SK-N-SH (cell line): Measurements from ENCODE around the gene PPM1F. TPM values are rescaled to one million over a fixed set of nuclear protein-coding genes. Genes with fewer than 3 reads are reported as not detected.
"Not testable (repeated sequence)": the region's sequence is repeated elsewhere in the genome, so short reads cannot be mapped to it uniquely, and the experiment has no call there.

Source experiments
- CTCF ChIA-PET: fragments of 300-600, 350-600 bp; formaldehyde crosslinking; extraction: SDS; loops from one replicate; lab custom pipeline; 2021; lab: Yijun Ruan, JAX
- POLR2A ChIA-PET: fragments of 350-600 bp; sonication (Branson Sonifier 250); formaldehyde crosslinking; extraction: SDS; loops from one replicate; lab custom pipeline; 2020; ENCODE audit warnings: antibody characterized with exemption, inconsistent platforms; lab: Yijun Ruan, JAX
- DNase-seq: peaks from one replicate; pipeline ENCODE4 v3.0.0; 2012
- H2AFZ ChIP-seq: fragments of 200-600 bp; sonication (generic); 2 replicates; pipeline ENCODE4 v1.8.1; 2016; ENCODE audit warnings: antibody characterized with exemption, mild to moderate bottlenecking, low read depth
- H3F3A ChIP-seq: fragments of 200-600 bp; sonication (generic); replicated peaks from 2 replicates; pipeline ENCODE3; 2016; ENCODE audit warnings: antibody characterized with exemption, mild to moderate bottlenecking; ENCODE audit not compliant: insufficient read depth
- H3K27ac ChIP-seq, 2 experiments: fragments of 200-500 bp in 1 of 2; fragments of 200-600 bp in 1 of 2; sonication (Bioruptor generic) in 1 of 2; sonication (generic), shearing (Covaris generic) in 1 of 2; 2 replicates each; pipeline versions ENCODE4 v1.5.1 to v1.6.1; 2014 to 2016; ENCODE audit warnings: low read depth in 2 of 2, inconsistent platforms in 1 of 2, low read length in 1 of 2, mild to moderate bottlenecking in 1 of 2, mixed read lengths in 1 of 2
- H3K27me3 ChIP-seq: fragments of 200-600 bp; sonication (generic), shearing (Covaris generic); 2 replicates; pipeline ENCODE4 v1.6.1; 2016; ENCODE audit warnings: mixed run types; ENCODE audit not compliant: insufficient read depth
- H3K36me3 ChIP-seq, 2 experiments: fragments of 200-500 bp in 1 of 2; fragments of 200-600 bp in 1 of 2; sonication (Bioruptor generic) in 1 of 2; sonication (generic) in 1 of 2; replicated peaks in 1 of 2; 2 replicates each; pipeline versions ENCODE3 to v1.5.1; 2014 to 2016; ENCODE audit warnings: low read length in 1 of 2, mild to moderate bottlenecking in 1 of 2; ENCODE audit not compliant: insufficient read depth in 2 of 2, control insufficient read depth in 1 of 2
- H3K4me1 ChIP-seq, 2 experiments: fragments of 200-500 bp in 1 of 2; fragments of 200-600 bp in 1 of 2; sonication (Bioruptor generic) in 1 of 2; sonication (generic), shearing (Covaris generic) in 1 of 2; 2 replicates each; pipeline versions ENCODE4 v1.5.1 to v1.6.1; 2014 to 2016; ENCODE audit warnings: low read depth in 1 of 2, low read length in 1 of 2, mixed run types in 1 of 2; ENCODE audit not compliant: insufficient read depth in 2 of 2, control insufficient read depth in 1 of 2
- H3K4me2 ChIP-seq: fragments of 200-600 bp; sonication (generic), shearing (Covaris generic); 2 replicates; pipeline ENCODE4 v1.6.1; 2017; ENCODE audit warnings: mixed run types
- H3K4me3 ChIP-seq, 2 experiments: fragments of 200-500 bp in 1 of 2; fragments of 200-600 bp in 1 of 2; sonication (Bioruptor generic) in 1 of 2; sonication (generic), shearing (Covaris generic) in 1 of 2; 2 replicates each; pipeline versions ENCODE4 v1.5.1 to v1.8.1; 2014 to 2016; ENCODE audit warnings: low read depth in 2 of 2, inconsistent platforms in 1 of 2, low read length in 1 of 2, mild to moderate bottlenecking in 1 of 2, mixed read lengths in 1 of 2, moderate library complexity in 1 of 2
- H3K79me2 ChIP-seq: fragments of 200-600 bp; sonication (generic); 2 replicates; pipeline ENCODE4 v1.8.1; 2017; ENCODE audit warnings: mild to moderate bottlenecking; ENCODE audit not compliant: insufficient read depth
- H3K9ac ChIP-seq: fragments of 200-600 bp; sonication (generic); 2 replicates; pipeline ENCODE4 v1.6.1; 2017; ENCODE audit warnings: mixed run types
- H3K9me2 ChIP-seq: fragments of 200-600 bp; sonication (generic); 2 replicates; pipeline ENCODE4 v1.6.1; 2017; ENCODE audit warnings: mixed run types
- H3K9me3 ChIP-seq: fragments of 200-600 bp; sonication (generic); 2 replicates; pipeline ENCODE4 v1.6.1; 2017; ENCODE audit warnings: mixed run types, mild to moderate bottlenecking, moderate library complexity
- H4K20me1 ChIP-seq: fragments of 200-600 bp; sonication (generic); 2 replicates; pipeline ENCODE4 v1.6.1; 2017; ENCODE audit warnings: mild to moderate bottlenecking, mixed run types; ENCODE audit not compliant: insufficient read depth
- FOSL2 ChIP-seq: IDR thresholded peaks from 2 replicates; pipeline ENCODE4 v1.4.0; 2012; ENCODE audit warnings: low read depth, mild to moderate bottlenecking, moderate library complexity, borderline replicate concordance
- GATA2 ChIP-seq: sonication (generic); formaldehyde crosslinking; IDR thresholded peaks from 2 replicates; pipeline ENCODE4 v1.5.0; 2020; ENCODE audit warnings: mild to moderate bottlenecking, missing genetic modification reagents
- MEF2A ChIP-seq: IDR thresholded peaks from 2 replicates; pipeline ENCODE4 v1.4.0; 2012; ENCODE audit warnings: low read depth, borderline replicate concordance
- RAD21 ChIP-seq: IDR thresholded peaks from 2 replicates; pipeline ENCODE4 v1.6.1; 2012; ENCODE audit warnings: mild to moderate bottlenecking, low read length
- RCOR1 ChIP-seq: fragments of 150-350 bp; IDR thresholded peaks from 2 replicates; pipeline ENCODE4 v1.6.1; 2017; ENCODE audit warnings: antibody characterized with exemption, low read length
- TAF1 ChIP-seq: IDR thresholded peaks from 2 replicates; pipeline ENCODE4 v1.6.1; 2012; ENCODE audit warnings: low read depth, mild to moderate bottlenecking, low read length, moderate library complexity, borderline replicate concordance
- WGBS: methylation state at CpG from one replicate; pipeline ENCODE4 v1.1.6; 2017; ENCODE audit warnings: low lambda C conversion rate; 5-methylcytosine and 5-hydroxymethylcytosine counted together
- polyA plus RNA-seq, 3 experiments: library from polyadenylated mRNA; depleted of rRNA; stranded (reverse); fragments of >200 nt; gene quantifications; 2 replicates each; pipeline ENCODE4 v1.2.3, GENCODE V29; 2012
- TF ChIP-seq, protein P1 (sequence below): fragments of 150-350 bp; IDR thresholded peaks from 2 replicates; pipeline ENCODE4 v1.6.1; 2016; ENCODE audit warnings: mild to moderate bottlenecking, low read depth, low read length

PPM1F gene
- polyA plus RNA-seq, 1 of the 3 experiments (the other 2 are of a cell fraction), result 29.6 TPM

DNA sequence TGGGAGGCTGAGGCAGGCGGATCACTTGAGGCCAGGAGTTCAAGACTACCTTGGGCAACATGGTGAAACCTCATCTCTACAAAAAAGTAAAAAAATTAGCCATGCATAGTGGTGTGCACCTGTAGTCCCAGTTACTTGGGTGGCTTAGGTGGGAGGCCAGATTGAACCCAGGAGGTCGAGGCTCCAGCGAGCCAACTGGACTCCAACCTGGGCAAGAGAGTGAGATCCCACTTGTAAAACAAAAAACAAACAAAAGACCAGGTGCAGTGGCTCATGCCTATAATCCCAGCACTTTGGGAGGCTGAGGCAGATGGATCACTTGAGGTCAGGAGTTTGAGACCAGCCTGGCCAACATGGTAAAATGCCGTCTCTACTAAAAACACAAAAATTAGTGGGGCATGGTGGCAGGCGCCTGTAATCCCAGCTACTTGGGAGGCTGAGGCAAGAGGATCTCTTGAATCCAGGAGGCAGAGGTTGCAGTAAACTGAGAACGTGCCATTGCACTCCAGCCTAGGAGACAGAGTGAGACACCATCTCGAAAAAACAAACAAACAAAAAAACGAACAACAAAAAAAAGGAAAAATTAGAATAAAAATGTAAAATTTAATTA lies 38.5 kb downstream of the PPM1F start:
- H3K9me3 ChIP-seq, POLR2A ChIA-PET, H3K9ac ChIP-seq, H3K9me2 ChIP-seq, H3K36me3 ChIP-seq, H3K27ac ChIP-seq, H3K4me3 ChIP-seq, H3K4me2 ChIP-seq, H4K20me1 ChIP-seq, CTCF ChIA-PET, H3K79me2 ChIP-seq, DNase-seq, H3K4me1 ChIP-seq, H2AFZ ChIP-seq, H3F3A ChIP-seq, H3K27me3 ChIP-seq: not testable (repeated sequence)
- WGBS, result 93% methylated on average over 8 of the region's 8 CpGs

DNA sequence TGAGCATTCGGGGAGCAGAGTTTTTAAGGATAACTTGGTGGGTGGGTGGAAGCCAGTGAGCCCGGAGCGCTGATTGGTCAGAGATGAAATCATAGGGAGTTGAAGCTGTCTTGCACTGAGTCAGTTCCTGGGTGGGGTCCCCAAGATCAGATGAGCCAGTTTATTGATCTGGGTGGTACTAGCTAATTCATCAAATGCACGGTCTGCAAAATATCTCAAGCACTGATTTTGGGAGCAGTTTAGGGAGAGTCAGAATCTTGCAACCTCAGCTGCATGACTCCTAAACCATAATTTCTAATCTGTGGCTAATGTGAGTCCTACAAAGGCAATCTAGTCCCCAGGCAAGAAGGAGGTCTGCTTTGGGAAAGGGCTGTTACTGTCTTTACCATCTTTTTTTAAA lies 42.3 kb downstream of the PPM1F start:
- H3K4me3 ChIP-seq, H2AFZ ChIP-seq, H3K4me2 ChIP-seq, DNase-seq, H3K27me3 ChIP-seq, H3K9me3 ChIP-seq, H3K36me3 ChIP-seq, H3K27ac ChIP-seq, CTCF ChIA-PET, H3F3A ChIP-seq, H3K9ac ChIP-seq, H3K9me2 ChIP-seq, H4K20me1 ChIP-seq, POLR2A ChIA-PET, H3K79me2 ChIP-seq, H3K4me1 ChIP-seq: not testable (repeated sequence)
- 90% methylated on average over 4 of the region's 4 CpGs for WGBS

GRCh38 chr22:21909871-21910270 lies 42.8 kb downstream of the PPM1F start:
- no peak for TF ChIP-seq RAD21
- no peak for TF ChIP-seq TAF1
- TF ChIP-seq FOSL2, result no peak
- TF ChIP-seq, protein P1, sequence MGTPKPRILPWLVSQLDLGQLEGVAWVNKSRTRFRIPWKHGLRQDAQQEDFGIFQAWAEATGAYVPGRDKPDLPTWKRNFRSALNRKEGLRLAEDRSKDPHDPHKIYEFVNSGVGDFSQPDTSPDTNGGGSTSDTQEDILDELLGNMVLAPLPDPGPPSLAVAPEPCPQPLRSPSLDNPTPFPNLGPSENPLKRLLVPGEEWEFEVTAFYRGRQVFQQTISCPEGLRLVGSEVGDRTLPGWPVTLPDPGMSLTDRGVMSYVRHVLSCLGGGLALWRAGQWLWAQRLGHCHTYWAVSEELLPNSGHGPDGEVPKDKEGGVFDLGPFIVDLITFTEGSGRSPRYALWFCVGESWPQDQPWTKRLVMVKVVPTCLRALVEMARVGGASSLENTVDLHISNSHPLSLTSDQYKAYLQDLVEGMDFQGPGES, result no peak
- TF ChIP-seq MEF2A, result no peak
- no peak for TF ChIP-seq RCOR1
- no peak for TF ChIP-seq GATA2 (CRISPR knock-in tag)
- CTCF ChIA-PET, result no interaction called here

More at GRCh38 chr22:21909871-21910270, 42.8 kb downstream of the PPM1F start:
- Histone ChIP-seq H3K9me3 (no peaks in the 10 kb centered on the region), H4K20me1 (no peaks in the 10 kb centered on the region), H3K79me2 (no peaks in the 10 kb centered on the region), H3K9ac (no peak overlapping the region), H3K4me2 (no peak overlapping the region), H3K4me3 (no peak overlapping the region), H3K9me2 (no peaks in the 10 kb centered on the region), H3K4me1 (no peaks in the 10 kb centered on the region), H3K36me3 (no peaks in the 10 kb centered on the region), H3K27me3 (no peaks in the 10 kb centered on the region), H3K27ac (no peak overlapping the region), H3F3A (no peaks in the 10 kb centered on the region), H2AFZ (no peak overlapping the region)
- POLR2A ChIA-PET, result no interaction called here
- DNase-seq, result no peak
- WGBS, result 83% methylated on average over 2 of the region's 2 CpGs
